A673 (cell line): ENCODE measurements around the gene GABRG3. TPM values are rescaled to one million over a fixed set of nuclear protein-coding genes. Genes with fewer than 3 reads are reported as not detected.

Experiments
- BruUV-seq: library from RNA; stranded (reverse); fragments of 400-500 nt; replicated peaks from 2 replicates; lab custom pipeline; 2021; lab: Mats Ljungman, UMichigan
- CTCF ChIA-PET: fragments of 300-600 bp; sonication (Branson Sonifier 250); formaldehyde crosslinking; loops from one replicate; lab custom pipeline; 2022; ENCODE audit warnings: antibody characterized with exemption; lab: Charles Lee
- POLR2A ChIA-PET: fragments of 300-600 bp; sonication (Branson Sonifier 250); formaldehyde crosslinking; loops from one replicate; lab custom pipeline; 2022; ENCODE audit warnings: antibody characterized with exemption; ENCODE audit not compliant: low non-redundant PET; lab: Charles Lee
- DNase-seq: peaks from one replicate; pipeline ENCODE4 v3.0.0-alpha.2; 2015; ENCODE audit warnings: low spot score
- H3K27ac ChIP-seq: fragments of 200-600 bp; sonication (generic); 2 replicates; pipeline ENCODE4 v1.5.1; 2016; ENCODE audit warnings: mixed run types, low read depth, mild to moderate bottlenecking, mixed read lengths, antibody characterized with exemption, low read length; ENCODE audit not compliant: poor library complexity, severe bottlenecking
- H3K27me3 ChIP-seq: fragments of 200-600 bp; sonication (generic); replicated peaks from 2 replicates; pipeline ENCODE4 v1.6.1; 2017; ENCODE audit warnings: mixed run types, low read depth, mild to moderate bottlenecking, mixed read lengths, antibody characterized with exemption, low read length; ENCODE audit not compliant: insufficient read depth, poor library complexity
- H3K36me3 ChIP-seq: fragments of 200-600 bp; sonication (generic); 2 replicates; pipeline ENCODE4 v1.6.1; 2016; ENCODE audit warnings: mixed run types, mild to moderate bottlenecking, mixed read lengths, antibody characterized with exemption, low read length; ENCODE audit not compliant: insufficient read depth, poor library complexity, severe bottlenecking
- H3K4me1 ChIP-seq: fragments of 200-600 bp; sonication (generic); 2 replicates; pipeline ENCODE4 v1.6.1; 2017; ENCODE audit warnings: mixed run types, mild to moderate bottlenecking, mixed read lengths, antibody characterized with exemption, low read length; ENCODE audit not compliant: insufficient read depth, poor library complexity, severe bottlenecking
- H3K4me3 ChIP-seq: fragments of 200-600 bp; sonication (generic); 2 replicates; pipeline ENCODE4 v1.5.1; 2016; ENCODE audit warnings: low read depth, mixed run types, mild to moderate bottlenecking, mixed read lengths, low read length; ENCODE audit not compliant: poor library complexity, severe bottlenecking
- H3K9me3 ChIP-seq: fragments of 200-600 bp; sonication (generic); 2 replicates; pipeline ENCODE4 v1.6.1; 2016; ENCODE audit warnings: mixed run types, low read depth, mild to moderate bottlenecking, mixed read lengths, antibody characterized with exemption, low read length; ENCODE audit not compliant: poor library complexity, severe bottlenecking
- CTCF ChIP-seq: fragments of 300-800, 200-600 bp; sonication (generic); conservative IDR thresholded peaks from 2 replicates; pipeline ENCODE4 v1.5.1; 2017; ENCODE audit warnings: low read depth, mild to moderate bottlenecking, antibody characterized with exemption, low read length, moderate library complexity, mixed read lengths
- EZH2 ChIP-seq: fragments of 200-600 bp; sonication (generic); IDR thresholded peaks from 2 replicates; pipeline ENCODE4 v1.6.1; 2017; ENCODE audit warnings: borderline replicate concordance, low read depth, mild to moderate bottlenecking, mixed read lengths, antibody characterized with exemption, low read length; ENCODE audit not compliant: poor library complexity, severe bottlenecking
- intact Hi-C: fragments of 100-400 bp; cut with micrococcal nuclease; formaldehyde crosslinking; loops from one replicate; pipeline ENCODE4 v1.10.0; 2022; ENCODE audit not compliant: unreplicated experiment
- total RNA-seq: library from RNA; stranded (reverse); gene quantifications from 2 replicates; pipeline ENCODE4 v1.2.3, GENCODE V29; 2021

The GABRG3 gene
- total RNA-seq, 1 experiment from 2014 or later = not detected

GRCh38 chr15:27509014-27509413, 538.0 kb downstream of the GABRG3 start:
- Histone ChIP-seq H3K27me3 (no peaks in the 10 kb centered on the region), H3K27ac (no peak overlapping the region), H3K9me3 (peaks cover 46% of the 10 kb centered on the region), H3K36me3 (no peaks in the 10 kb centered on the region), H3K4me1 (no peaks in the 10 kb centered on the region), H3K4me3 (no peak overlapping the region)
- intact Hi-C loops = no loop called here
- ChIA-PET POLR2A (no interaction called here), CTCF (no interaction called here)
- DNase-seq = no peak
- no TSS peak for BruUV-seq
- TF ChIP-seq EZH2 (no peak), CTCF (no peak)

GRCh38 chr15:27512281-27513001, 541.5 kb downstream of the GABRG3 start:
- POLR2A ChIA-PET = no interaction called here
- no peaks in the 10 kb centered on the region for H3K36me3 ChIP-seq
- no peak for DNase-seq
- no TSS peak for BruUV-seq
- no peaks in the 10 kb centered on the region for H3K27me3 ChIP-seq
- H3K4me3 ChIP-seq = no peak overlapping the region
- TF ChIP-seq EZH2 (no peak), CTCF (no peak)
- intact Hi-C loops = no loop called here
- CTCF ChIA-PET = no interaction called here
- H3K9me3 ChIP-seq = peaks cover 46% of the 10 kb centered on the region
- no peaks in the 10 kb centered on the region for H3K4me1 ChIP-seq
- no peak overlapping the region for H3K27ac ChIP-seq

- CTCF ChIA-PET = no interaction called here
- no peaks in the 10 kb centered on the region for H3K27me3 ChIP-seq
- no peak overlapping the region for H3K4me3 ChIP-seq
- intact Hi-C loops = no loop called here
- no peaks in the 10 kb centered on the region for H3K4me1 ChIP-seq
- POLR2A ChIA-PET = no interaction called here
- TF ChIP-seq CTCF = no peak
- TF ChIP-seq EZH2 = no peak
- no TSS peak for BruUV-seq
- no peaks in the 10 kb centered on the region for H3K36me3 ChIP-seq
- no peak overlapping the region for H3K27ac ChIP-seq
- DNase-seq = no peak
- H3K9me3 ChIP-seq = peaks cover 46% of the 10 kb centered on the region
Measured at GRCh38 chr15:27514526-27514925, 543.5 kb downstream of the GABRG3 start.
